ENCODE measurements around the gene FBLN2.

FBLN2 gene

GRCh38 chr3:13584427-13584891, 35.5 kb downstream of the FBLN2 start:
- no peak for DNase-seq

- no peak for DNase-seq
Observed at GRCh38 chr3:13584901-13585300, 36.0 kb downstream of the FBLN2 start.

GRCh38 chr3:13587442-13587841, 38.5 kb downstream of the FBLN2 start:
- no peak for DNase-seq

GRCh38 chr3:13588221-13588701, 39.3 kb downstream of the FBLN2 start:
- no peak for DNase-seq

- DNase-seq: no peak
Observed at GRCh38 chr3:13588993-13589392, 40.1 kb downstream of the FBLN2 start.

GRCh38 chr3:13590841-13591520, 42.1 kb downstream of the FBLN2 start:
- DNase-seq: no peak

GRCh38 chr3:13593615-13594014, 44.7 kb downstream of the FBLN2 start:
- DNase-seq: no peak

- DNase-seq: no peak
Observed at GRCh38 chr3:13594146-13594545, 45.2 kb downstream of the FBLN2 start.

- no peak for DNase-seq
Observed at GRCh38 chr3:13594991-13595421, 46.1 kb downstream of the FBLN2 start.

GRCh38 chr3:13595485-13595884, 46.6 kb downstream of the FBLN2 start:
- DNase-seq: no peak

GRCh38 chr3:13596426-13597205, 47.7 kb downstream of the FBLN2 start:
- no peak for DNase-seq

- no peak for DNase-seq
Observed at GRCh38 chr3:13597661-13598060, 48.7 kb downstream of the FBLN2 start.

GRCh38 chr3:13598201-13598600, 49.3 kb downstream of the FBLN2 start:
- no peak for DNase-seq

GRCh38 chr3:13598926-13599886, 50.3 kb downstream of the FBLN2 start:
- DNase-seq: no peak

GRCh38 chr3:13599887-13600450, 51.0 kb downstream of the FBLN2 start:
- no peak for DNase-seq

- no peak for DNase-seq
Observed at GRCh38 chr3:13600950-13601691, 52.2 kb downstream of the FBLN2 start.

- DNase-seq: no peak
Observed at GRCh38 chr3:13601692-13602080, 52.8 kb downstream of the FBLN2 start.

GRCh38 chr3:13605555-13605954, 56.6 kb downstream of the FBLN2 start:
- no peak for DNase-seq

GRCh38 chr3:13607821-13608597, 59.1 kb downstream of the FBLN2 start:
- DNase-seq: no peak

- DNase-seq: no peak
Observed at GRCh38 chr3:13608969-13609725, 60.2 kb downstream of the FBLN2 start.
